Suprapubic skin (tissue), 3 donors: ENCODE measurements around the gene SH3RF1.

Experiments used
- POLR2A ChIP-seq, 2 donors: fragments of 450-650 bp; IDR thresholded peaks; one replicate each; pipeline ENCODE4 v1.6.1; 2017; ENCODE audit warnings: antibody characterized with exemption in 2 of 2, mild to moderate bottlenecking in 2 of 2, moderate library complexity in 2 of 2
- TF ChIP-seq, protein P1 (sequence below), 2 donors: fragments of 200-600 bp in 1 of 2; fragments of 450-650 bp in 1 of 2; sonication (generic) in 1 of 2; IDR thresholded peaks; one replicate each; pipeline ENCODE4 v1.5.1; 2016 to 2019; ENCODE audit warnings: antibody characterized with exemption in 2 of 2, mild to moderate bottlenecking in 1 of 2, moderate library complexity in 1 of 2

DNA sequence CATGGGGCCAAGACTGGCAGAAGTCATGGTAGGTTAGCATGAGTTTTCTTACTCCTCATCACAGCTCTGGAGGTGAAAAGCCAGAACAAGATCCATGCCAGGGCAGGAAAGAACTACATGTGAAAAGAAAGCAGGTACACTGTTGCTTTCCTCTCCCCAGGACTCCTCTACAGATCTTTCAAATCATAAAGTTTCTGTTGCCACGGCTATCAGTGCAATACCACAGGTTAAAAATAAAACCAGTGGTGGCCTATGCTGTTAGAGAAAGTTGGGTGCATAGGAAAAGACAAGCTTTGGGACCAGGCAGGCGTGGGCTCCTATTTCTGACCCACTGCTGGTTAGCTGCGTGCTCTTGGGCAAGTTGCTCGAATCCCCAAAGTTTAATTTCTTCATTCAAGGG lies 81.4 kb downstream of the SH3RF1 start:
- TF ChIP-seq POLR2A (IDR thresholded peaks at IDR 0.05) = no peak
- TF ChIP-seq, protein P1, sequence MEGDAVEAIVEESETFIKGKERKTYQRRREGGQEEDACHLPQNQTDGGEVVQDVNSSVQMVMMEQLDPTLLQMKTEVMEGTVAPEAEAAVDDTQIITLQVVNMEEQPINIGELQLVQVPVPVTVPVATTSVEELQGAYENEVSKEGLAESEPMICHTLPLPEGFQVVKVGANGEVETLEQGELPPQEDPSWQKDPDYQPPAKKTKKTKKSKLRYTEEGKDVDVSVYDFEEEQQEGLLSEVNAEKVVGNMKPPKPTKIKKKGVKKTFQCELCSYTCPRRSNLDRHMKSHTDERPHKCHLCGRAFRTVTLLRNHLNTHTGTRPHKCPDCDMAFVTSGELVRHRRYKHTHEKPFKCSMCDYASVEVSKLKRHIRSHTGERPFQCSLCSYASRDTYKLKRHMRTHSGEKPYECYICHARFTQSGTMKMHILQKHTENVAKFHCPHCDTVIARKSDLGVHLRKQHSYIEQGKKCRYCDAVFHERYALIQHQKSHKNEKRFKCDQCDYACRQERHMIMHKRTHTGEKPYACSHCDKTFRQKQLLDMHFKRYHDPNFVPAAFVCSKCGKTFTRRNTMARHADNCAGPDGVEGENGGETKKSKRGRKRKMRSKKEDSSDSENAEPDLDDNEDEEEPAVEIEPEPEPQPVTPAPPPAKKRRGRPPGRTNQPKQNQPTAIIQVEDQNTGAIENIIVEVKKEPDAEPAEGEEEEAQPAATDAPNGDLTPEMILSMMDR (IDR thresholded peaks at IDR 0.05) = no peak
